CD14-positive monocyte (primary cell): ENCODE measurements around the gene GRIK4. TPM values are rescaled to one million over a fixed set of nuclear protein-coding genes. Genes with fewer than 3 reads are reported as not detected.

Experiments used
- DNase-seq, 3 donors: peaks; one replicate each; pipeline ENCODE4 v3.0.0-alpha.2; 2011 to 2022
- H2AFZ ChIP-seq: 2 replicates; pipeline ENCODE4 v1.6.0; 2012; ENCODE audit warnings: mild to moderate bottlenecking, low read depth, low read length, inconsistent platforms; ENCODE audit not compliant: insufficient read depth, poor library complexity, severe bottlenecking
- H3K27ac ChIP-seq, 2 donors: 1 replicate in 1 of 2; 2 replicates in 1 of 2; pipeline ENCODE4 v1.5.1; 2012 to 2013; ENCODE audit warnings: low read length in 2 of 2, control low read depth in 1 of 2, inconsistent platforms in 1 of 2, low read depth in 1 of 2, mild to moderate bottlenecking in 1 of 2
- H3K27me3 ChIP-seq, 2 donors: one replicate each; pipeline versions ENCODE4 v1.6.0 to v1.6.1; 2011 to 2013; ENCODE audit warnings: low read length in 2 of 2; ENCODE audit not compliant: control insufficient read depth in 2 of 2, insufficient read depth in 2 of 2
- H3K36me3 ChIP-seq, 2 donors: replicated peaks in 1 of 2; 1 replicate in 1 of 2; 2 replicates in 1 of 2; pipeline versions ENCODE4 v1.5.1 to v1.6.1; 2012 to 2013; ENCODE audit warnings: low read length in 2 of 2, control low read depth in 1 of 2, inconsistent platforms in 1 of 2, mild to moderate bottlenecking in 1 of 2; ENCODE audit not compliant: insufficient read depth in 2 of 2, control insufficient read depth in 1 of 2
- H3K4me1 ChIP-seq, 2 donors: 1 replicate in 1 of 2; 2 replicates in 1 of 2; pipeline versions ENCODE4 v1.5.1 to v1.6.1; 2012 to 2013; ENCODE audit warnings: low read length in 2 of 2, control low read depth in 1 of 2, inconsistent platforms in 1 of 2, mild to moderate bottlenecking in 1 of 2, moderate library complexity in 1 of 2; ENCODE audit not compliant: insufficient read depth in 2 of 2, control insufficient read depth in 1 of 2
- H3K4me2 ChIP-seq: replicated peaks from 2 replicates; pipeline ENCODE3; 2012; ENCODE audit warnings: low read length, moderate library complexity, mild to moderate bottlenecking; ENCODE audit not compliant: poor library complexity, severe bottlenecking; ENCODE audit errors: extremely low read depth
- H3K4me3 ChIP-seq, 3 experiments: fragments of 200-600 bp in 1 of 3; sonication (generic) in 1 of 3; replicated peaks in 1 of 3; 1 replicate in 2 of 3; 2 replicates in 1 of 3; pipeline ENCODE4 v1.5.1; 2011 to 2013; ENCODE audit warnings: low read length in 3 of 3, mild to moderate bottlenecking in 3 of 3, control low read depth in 2 of 3, low read depth in 2 of 3, inconsistent platforms in 1 of 3, moderate library complexity in 1 of 3
- H3K79me2 ChIP-seq: 2 replicates; pipeline ENCODE4 v1.6.0; 2012; ENCODE audit warnings: mild to moderate bottlenecking, control low read depth, inconsistent platforms, low read length, moderate library complexity; ENCODE audit not compliant: insufficient read depth
- H3K9ac ChIP-seq: 2 replicates; pipeline ENCODE4 v1.6.0; 2017; ENCODE audit warnings: low read length, mild to moderate bottlenecking; ENCODE audit not compliant: insufficient read depth, poor library complexity, severe bottlenecking
- H3K9me3 ChIP-seq, 2 donors: replicated peaks in 1 of 2; 1 replicate in 1 of 2; 2 replicates in 1 of 2; pipeline versions ENCODE4 v1.5.1 to v1.6.1; 2012 to 2013; ENCODE audit warnings: low read length in 2 of 2, control low read depth in 1 of 2; ENCODE audit not compliant: control insufficient read depth in 1 of 2, insufficient read depth in 1 of 2
- H4K20me1 ChIP-seq: 2 replicates; pipeline ENCODE4 v1.6.0; 2012; ENCODE audit warnings: mild to moderate bottlenecking, low read length, control low read depth, moderate library complexity; ENCODE audit not compliant: insufficient read depth
- H3K27ac Mint-ChIP-seq, 7 donors: one replicate each; pipeline ENCODE4 v1.8.0; 2020; ENCODE audit warnings: mild to moderate bottlenecking in 7 of 7, mixed read lengths in 7 of 7, moderate library complexity in 6 of 7, inconsistent platforms in 2 of 7
- H3K27me3 Mint-ChIP-seq, 3 donors: one replicate each; pipeline ENCODE4 v1.8.0; 2021 to 2022; ENCODE audit warnings: low read depth in 3 of 3, mild to moderate bottlenecking in 3 of 3, mixed read lengths in 3 of 3, moderate library complexity in 3 of 3, inconsistent platforms in 1 of 3
- H3K36me3 Mint-ChIP-seq, 2 donors: one replicate each; pipeline ENCODE4 v1.8.0; 2020; ENCODE audit warnings: mixed read lengths in 2 of 2, inconsistent platforms in 1 of 2, mild to moderate bottlenecking in 1 of 2
- H3K4me1 Mint-ChIP-seq: one replicate; pipeline ENCODE4 v1.8.0; 2020; ENCODE audit warnings: mild to moderate bottlenecking, mixed read lengths
- H3K4me3 Mint-ChIP-seq, 2 donors: one replicate each; pipeline ENCODE4 v1.8.0; 2020; ENCODE audit warnings: mild to moderate bottlenecking in 2 of 2, mixed read lengths in 2 of 2, moderate library complexity in 1 of 2
- H3K9me3 Mint-ChIP-seq, 7 donors: one replicate each; pipeline ENCODE4 v1.8.0; 2020 to 2022; ENCODE audit warnings: mixed read lengths in 7 of 7, mild to moderate bottlenecking in 6 of 7, moderate library complexity in 6 of 7, inconsistent platforms in 2 of 7
- WGBS: methylation state at CpG from one replicate; pipeline ENCODE4 v1.1.5; 2013; ENCODE audit warnings: missing lambda C conversion rate; ENCODE audit not compliant: insufficient coverage; 5-methylcytosine and 5-hydroxymethylcytosine counted together
- intact Hi-C, 2 donors: fragments of 100-400 bp; cut with micrococcal nuclease; formaldehyde crosslinking; loops; one replicate each; pipeline versions ENCODE4 v1.15.0 to v1.15.1; 2023
- polyA plus RNA-seq, 3 donors: library from polyadenylated mRNA; depleted of rRNA in 1 of 3; unstranded in 2 of 3; stranded (reverse) in 1 of 3; fragments of 300-500 nt in 2 of 3; fragments of >200 nt in 1 of 3; fragmentation: Illumina TruSeq in 2 of 3; gene quantifications; 1 replicate in 2 of 3; 2 replicates in 1 of 3; pipeline ENCODE4 v1.2.3, GENCODE V29; 2012 to 2021
- TF ChIP-seq, protein P1 (sequence below): fragments of 200-600 bp; IDR thresholded peaks from one replicate; pipeline ENCODE4 v1.8.0; 2022; ENCODE audit warnings: antibody characterized with exemption, mild to moderate bottlenecking

GRIK4 gene
- polyA plus RNA-seq, 3 donors = not detected

DNA sequence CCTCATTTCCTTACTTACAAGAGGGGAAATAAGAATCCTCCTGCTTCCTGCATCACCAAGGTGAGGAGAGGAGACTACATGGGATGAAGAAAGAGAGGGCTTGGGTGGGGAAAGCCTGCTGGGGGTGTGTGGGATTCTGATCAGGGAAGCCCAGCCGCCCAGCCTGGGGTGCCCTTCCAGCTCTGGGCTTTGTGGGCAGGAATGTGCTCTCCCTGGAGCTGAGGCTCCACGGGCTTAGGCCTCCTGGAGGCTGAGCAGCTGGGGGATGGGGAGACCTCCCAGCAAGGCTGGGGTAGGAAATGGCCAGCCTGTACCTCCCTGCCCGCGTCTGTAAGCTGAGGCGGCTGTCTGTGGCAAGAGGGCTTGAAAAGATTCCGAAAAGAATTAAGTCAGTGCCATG, 206.1 kb downstream of the GRIK4 start:
- no peak overlapping the region for H3K4me3 Mint-ChIP-seq
- Histone ChIP-seq H3K9me3 (no peaks in the 10 kb centered on the region), H3K27me3 (no peaks in the 10 kb centered on the region), H3K4me1 (no peaks in the 10 kb centered on the region), H3K36me3 (no peaks in the 10 kb centered on the region), H3K4me3 (no peak overlapping the region), H3K4me2 (no peak overlapping the region), H3K79me2 (no peaks in the 10 kb centered on the region), H3K27ac (no peak overlapping the region), H3K9ac (no peak overlapping the region), H2AFZ (no peak overlapping the region), H4K20me1 (no peaks in the 10 kb centered on the region)
- TF ChIP-seq, protein P1, sequence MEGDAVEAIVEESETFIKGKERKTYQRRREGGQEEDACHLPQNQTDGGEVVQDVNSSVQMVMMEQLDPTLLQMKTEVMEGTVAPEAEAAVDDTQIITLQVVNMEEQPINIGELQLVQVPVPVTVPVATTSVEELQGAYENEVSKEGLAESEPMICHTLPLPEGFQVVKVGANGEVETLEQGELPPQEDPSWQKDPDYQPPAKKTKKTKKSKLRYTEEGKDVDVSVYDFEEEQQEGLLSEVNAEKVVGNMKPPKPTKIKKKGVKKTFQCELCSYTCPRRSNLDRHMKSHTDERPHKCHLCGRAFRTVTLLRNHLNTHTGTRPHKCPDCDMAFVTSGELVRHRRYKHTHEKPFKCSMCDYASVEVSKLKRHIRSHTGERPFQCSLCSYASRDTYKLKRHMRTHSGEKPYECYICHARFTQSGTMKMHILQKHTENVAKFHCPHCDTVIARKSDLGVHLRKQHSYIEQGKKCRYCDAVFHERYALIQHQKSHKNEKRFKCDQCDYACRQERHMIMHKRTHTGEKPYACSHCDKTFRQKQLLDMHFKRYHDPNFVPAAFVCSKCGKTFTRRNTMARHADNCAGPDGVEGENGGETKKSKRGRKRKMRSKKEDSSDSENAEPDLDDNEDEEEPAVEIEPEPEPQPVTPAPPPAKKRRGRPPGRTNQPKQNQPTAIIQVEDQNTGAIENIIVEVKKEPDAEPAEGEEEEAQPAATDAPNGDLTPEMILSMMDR = no peak
- peaks cover 6% of the 10 kb centered on the region for H3K4me1 Mint-ChIP-seq
- H3K9me3 Mint-ChIP-seq = no peaks in the 10 kb centered on the region
- H3K27me3 Mint-ChIP-seq = peaks cover 5 to 15% (median 12%) of the 10 kb centered on the region in 3 donors
- DNase-seq = no peak
- no peaks in the 10 kb centered on the region for H3K36me3 Mint-ChIP-seq
- intact Hi-C loops = no loop called here
- no peak overlapping the region for H3K27ac Mint-ChIP-seq
- WGBS = 93% methylated on average over 5 of the region's 6 CpGs

DNA sequence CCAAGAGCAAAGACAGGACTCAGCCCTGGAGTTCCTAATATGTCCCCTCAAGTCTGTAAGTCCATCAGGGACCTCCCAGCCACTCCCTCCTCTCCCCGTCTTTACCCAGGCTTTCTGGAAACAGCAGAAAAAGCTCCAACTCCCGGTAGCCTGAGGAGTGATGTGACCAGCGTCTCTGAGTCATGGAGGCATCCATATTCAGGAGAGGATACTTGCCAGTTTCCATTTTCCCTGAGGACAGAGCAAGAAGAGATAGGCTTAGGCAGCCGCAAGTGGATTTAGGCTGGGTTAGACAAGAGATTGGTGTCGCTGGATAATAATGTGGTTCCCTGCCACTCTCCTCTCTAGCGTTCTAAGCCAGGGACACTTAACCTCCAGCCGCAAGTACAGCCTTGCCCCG, 206.6 kb downstream of the GRIK4 start:
- intact Hi-C loops = no loop called here
- TF ChIP-seq, protein P1 = no peak
- no peaks in the 10 kb centered on the region for H4K20me1 ChIP-seq
- no peaks in the 10 kb centered on the region for H3K36me3 Mint-ChIP-seq
- H3K27me3 Mint-ChIP-seq = peaks cover 6 to 17% (median 11%) of the 10 kb centered on the region in 3 donors
- H3K9ac ChIP-seq = no peak overlapping the region
- H3K4me3 ChIP-seq = no peak overlapping the region
- no peak overlapping the region for H3K4me3 Mint-ChIP-seq
- H3K4me2 ChIP-seq = no peak overlapping the region
- H3K27ac ChIP-seq = no peak overlapping the region
- no peaks in the 10 kb centered on the region for H3K4me1 ChIP-seq
- no peak overlapping the region for H2AFZ ChIP-seq
- WGBS = 54% methylated on average over 2 of the region's 8 CpGs
- no peaks in the 10 kb centered on the region for H3K9me3 ChIP-seq
- H3K9me3 Mint-ChIP-seq = no peaks in the 10 kb centered on the region
- no peaks in the 10 kb centered on the region for H3K27me3 ChIP-seq
- no peak overlapping the region for H3K27ac Mint-ChIP-seq
- H3K4me1 Mint-ChIP-seq = peaks cover 6% of the 10 kb centered on the region
- DNase-seq = no peak
- no peaks in the 10 kb centered on the region for H3K79me2 ChIP-seq
- H3K36me3 ChIP-seq = no peaks in the 10 kb centered on the region
